ENCODE measurements around the gene LEKR1.

- TF ChIP-seq EZH2 (IDR thresholded peaks at IDR 0.05): no peak
- TF ChIP-seq POLR2AphosphoS5 (IDR thresholded peaks at IDR 0.05; ENCODE audit: borderline replicate concordance, low read depth, low read length): no peak
These were observed 38.1 kb upstream of the LEKR1 start for GRCh38 chr3:156787926-156788663.

Measured in SK-N-MC (cell line).